HG03565 (cell line): ENCODE results near the gene NCAPG2.

Source experiments
- ATAC-seq: cut with Tn5 transposase; IDR thresholded peaks from one replicate; pipeline ENCODE4 v1.9.1; 2021; ENCODE audit warnings: mild to moderate bottlenecking, moderate library complexity; ENCODE audit not compliant: unreplicated experiment

Gene NCAPG2, protein sequence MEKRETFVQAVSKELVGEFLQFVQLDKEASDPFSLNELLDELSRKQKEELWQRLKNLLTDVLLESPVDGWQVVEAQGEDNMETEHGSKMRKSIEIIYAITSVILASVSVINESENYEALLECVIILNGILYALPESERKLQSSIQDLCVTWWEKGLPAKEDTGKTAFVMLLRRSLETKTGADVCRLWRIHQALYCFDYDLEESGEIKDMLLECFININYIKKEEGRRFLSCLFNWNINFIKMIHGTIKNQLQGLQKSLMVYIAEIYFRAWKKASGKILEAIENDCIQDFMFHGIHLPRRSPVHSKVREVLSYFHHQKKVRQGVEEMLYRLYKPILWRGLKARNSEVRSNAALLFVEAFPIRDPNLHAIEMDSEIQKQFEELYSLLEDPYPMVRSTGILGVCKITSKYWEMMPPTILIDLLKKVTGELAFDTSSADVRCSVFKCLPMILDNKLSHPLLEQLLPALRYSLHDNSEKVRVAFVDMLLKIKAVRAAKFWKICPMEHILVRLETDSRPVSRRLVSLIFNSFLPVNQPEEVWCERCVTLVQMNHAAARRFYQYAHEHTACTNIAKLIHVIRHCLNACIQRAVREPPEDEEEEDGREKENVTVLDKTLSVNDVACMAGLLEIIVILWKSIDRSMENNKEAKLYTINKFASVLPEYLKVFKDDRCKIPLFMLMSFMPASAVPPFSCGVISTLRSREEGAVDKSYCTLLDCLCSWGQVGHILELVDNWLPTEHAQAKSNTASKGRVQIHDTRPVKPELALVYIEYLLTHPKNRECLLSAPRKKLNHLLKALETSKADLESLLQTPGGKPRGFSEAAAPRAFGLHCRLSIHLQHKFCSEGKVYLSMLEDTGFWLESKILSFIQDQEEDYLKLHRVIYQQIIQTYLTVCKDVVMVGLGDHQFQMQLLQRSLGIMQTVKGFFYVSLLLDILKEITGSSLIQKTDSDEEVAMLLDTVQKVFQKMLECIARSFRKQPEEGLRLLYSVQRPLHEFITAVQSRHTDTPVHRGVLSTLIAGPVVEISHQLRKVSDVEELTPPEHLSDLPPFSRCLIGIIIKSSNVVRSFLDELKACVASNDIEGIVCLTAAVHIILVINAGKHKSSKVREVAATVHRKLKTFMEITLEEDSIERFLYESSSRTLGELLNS

DNA sequence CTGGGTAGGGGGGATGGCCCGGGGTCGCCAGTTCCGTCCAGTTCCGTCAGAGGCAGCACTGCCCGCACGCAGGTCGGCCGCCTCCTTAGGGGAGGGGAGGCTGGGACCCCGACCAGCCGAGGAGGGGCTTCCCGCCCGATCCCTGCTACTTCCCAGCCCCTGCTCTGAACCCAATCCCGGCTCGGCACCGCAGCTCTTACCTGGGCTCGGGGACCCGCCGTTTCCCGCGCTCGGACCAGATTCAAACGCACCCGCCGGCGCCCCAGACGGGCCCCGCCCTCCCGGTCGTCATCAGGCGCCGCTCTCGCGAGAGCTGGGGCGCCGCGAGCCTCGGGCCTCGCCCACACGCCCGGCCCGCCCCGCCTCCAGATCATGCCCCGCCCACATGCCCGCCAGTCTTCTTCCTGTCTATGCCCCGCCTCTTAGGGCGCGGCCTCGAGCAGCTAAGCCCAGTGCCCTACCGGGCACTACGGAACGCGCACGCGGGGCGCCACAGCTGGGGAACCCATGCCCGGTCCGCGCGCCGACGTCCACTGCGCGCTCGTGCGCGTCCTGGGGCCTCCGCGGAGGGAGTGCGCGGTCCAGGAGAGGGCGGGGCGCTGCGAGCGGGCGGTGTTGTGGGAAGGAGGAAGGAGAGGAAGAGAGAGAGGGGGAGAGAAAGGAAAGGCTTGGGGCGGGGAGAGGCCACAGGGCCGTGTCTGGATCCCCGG is at the start of gene NCAPG2:
NCAPG2 (minus strand) TSS at position 281 of the 710 bp plus-strand sequence. CDS start 2,905 bp downstream, outside the sequence.
- ATAC-seq, result peak; percentile 98

DNA sequence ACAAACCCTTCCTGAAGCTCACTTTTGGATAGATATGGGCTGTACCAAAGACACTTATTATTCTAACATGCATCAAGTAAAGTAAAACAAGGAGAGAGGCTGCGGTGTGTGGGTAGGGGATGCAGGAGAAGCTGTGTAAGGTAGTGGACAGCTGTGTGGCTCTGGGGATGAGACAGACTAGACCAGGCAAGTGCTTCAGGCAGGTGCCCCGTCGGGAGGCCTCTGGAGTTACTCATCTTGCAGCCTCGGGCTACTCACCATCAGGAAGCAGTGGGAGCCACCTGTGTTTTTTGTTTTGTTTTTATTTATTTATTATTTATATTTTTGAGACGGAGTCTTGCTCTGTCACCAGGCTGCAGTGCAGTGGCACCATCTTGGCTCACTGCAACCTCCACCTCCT is 49.3 kb upstream of the NCAPG2 start:
- ATAC-seq, result no peak

DNA sequence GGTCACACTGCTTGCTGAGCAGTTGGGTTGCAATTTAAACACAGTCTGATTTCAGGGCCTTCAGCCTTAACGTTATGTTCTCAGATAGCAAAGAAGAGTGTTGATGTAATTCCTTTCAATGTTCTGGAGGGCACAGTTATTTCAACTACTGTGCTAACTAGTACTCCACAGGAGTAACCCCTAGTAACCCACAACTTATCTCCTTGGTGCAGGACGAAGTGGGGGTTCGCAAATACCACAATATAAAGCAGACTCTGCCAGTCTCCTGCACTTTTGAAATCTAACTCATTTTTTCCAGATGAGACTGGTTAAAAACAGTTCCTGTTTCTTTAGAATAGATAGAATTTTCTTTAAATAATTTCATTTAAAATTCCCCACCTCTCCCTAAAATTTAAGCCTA is 47.1 kb upstream of the NCAPG2 start:
- no peak for ATAC-seq

DNA sequence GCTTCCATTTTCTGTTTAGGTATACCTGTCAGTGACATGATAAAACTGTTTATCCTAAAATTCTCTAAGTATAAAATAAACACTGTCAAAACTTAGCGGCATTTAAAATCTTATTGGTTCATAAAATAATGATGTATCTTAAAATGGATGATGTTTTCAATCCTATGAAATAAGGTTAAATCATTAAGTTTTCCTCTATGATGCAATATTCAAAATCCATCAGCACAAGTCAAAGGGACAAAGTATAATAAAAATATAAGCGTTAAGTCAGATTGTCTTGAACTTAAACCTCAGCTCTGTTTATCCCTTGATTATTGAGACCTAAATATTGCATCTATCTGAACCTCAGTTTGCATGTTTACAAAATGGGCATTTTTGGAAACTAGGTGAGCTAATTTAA is 46.6 kb upstream of the NCAPG2 start:
- no peak for ATAC-seq

GRCh38 chr7:158750702-158751101 is 46.1 kb upstream of the NCAPG2 start:
- no peak for ATAC-seq

GRCh38 chr7:158749396-158749795 is 44.8 kb upstream of the NCAPG2 start:
- no peak for ATAC-seq

DNA sequence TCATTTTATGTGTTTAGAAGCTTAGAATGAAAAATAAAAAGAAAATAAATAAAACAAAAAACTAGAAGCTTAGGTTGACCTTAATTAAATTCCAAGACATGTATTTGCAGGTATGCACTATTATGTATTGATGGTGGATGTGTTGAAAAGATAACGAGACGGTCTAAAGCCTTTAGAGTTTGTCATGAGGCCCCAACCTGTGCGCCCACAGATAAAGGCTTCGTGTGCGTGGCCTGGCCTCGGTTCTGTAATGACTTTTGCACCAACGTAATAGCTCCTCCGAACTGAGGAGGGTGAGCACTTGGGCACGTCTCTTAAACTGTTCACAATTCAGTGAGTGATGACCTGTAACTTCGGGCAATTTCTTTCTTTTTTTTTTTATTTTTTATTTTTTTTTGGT is 43.7 kb upstream of the NCAPG2 start:
- ATAC-seq, result no peak

DNA sequence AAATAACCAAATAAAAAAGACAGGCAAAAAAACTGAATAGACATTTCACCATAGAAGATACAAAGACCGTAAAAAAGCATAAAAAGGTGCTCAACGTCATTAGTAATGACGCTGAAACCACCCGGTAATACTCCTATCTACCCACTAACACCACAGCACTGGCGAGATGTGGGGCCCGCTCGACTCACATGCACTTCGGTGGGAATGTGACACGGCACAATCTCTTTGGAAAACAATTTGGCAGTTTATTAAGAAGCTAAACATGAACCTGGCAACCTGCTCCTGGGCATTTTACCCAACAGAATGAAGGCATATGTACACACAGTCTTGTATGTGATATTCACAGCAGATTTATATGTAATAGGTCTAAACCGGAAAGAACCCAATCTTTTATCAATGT is 42.8 kb upstream of the NCAPG2 start:
- ATAC-seq, result no peak

DNA sequence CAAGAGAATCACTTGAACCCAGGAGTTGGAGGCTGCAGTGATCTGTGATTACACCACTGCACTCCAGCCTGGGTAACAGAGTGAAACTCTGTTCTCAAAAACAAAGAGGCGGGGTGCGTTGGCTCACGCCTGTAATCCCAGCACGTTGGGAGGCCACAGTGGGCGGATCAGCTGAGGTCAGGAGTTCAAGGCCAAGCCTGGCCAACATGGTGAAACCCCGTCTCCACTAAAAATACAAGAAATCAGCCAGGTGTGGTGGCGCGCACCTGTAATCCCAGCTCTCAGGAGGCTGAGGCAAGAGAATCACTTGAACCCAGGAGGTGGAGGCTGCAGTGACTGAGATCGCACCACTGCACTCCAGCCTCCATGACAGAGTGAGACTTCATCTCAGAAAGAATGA is 42.4 kb upstream of the NCAPG2 start:
- ATAC-seq, result no peak

- no peak for ATAC-seq
These were observed 40.6 kb upstream of the NCAPG2 start for GRCh38 chr7:158745057-158745715.

- ATAC-seq, result no peak
These were observed 39.5 kb upstream of the NCAPG2 start for GRCh38 chr7:158744070-158744469.

GRCh38 chr7:158743219-158743618 is 38.6 kb upstream of the NCAPG2 start:
- ATAC-seq, result no peak

DNA sequence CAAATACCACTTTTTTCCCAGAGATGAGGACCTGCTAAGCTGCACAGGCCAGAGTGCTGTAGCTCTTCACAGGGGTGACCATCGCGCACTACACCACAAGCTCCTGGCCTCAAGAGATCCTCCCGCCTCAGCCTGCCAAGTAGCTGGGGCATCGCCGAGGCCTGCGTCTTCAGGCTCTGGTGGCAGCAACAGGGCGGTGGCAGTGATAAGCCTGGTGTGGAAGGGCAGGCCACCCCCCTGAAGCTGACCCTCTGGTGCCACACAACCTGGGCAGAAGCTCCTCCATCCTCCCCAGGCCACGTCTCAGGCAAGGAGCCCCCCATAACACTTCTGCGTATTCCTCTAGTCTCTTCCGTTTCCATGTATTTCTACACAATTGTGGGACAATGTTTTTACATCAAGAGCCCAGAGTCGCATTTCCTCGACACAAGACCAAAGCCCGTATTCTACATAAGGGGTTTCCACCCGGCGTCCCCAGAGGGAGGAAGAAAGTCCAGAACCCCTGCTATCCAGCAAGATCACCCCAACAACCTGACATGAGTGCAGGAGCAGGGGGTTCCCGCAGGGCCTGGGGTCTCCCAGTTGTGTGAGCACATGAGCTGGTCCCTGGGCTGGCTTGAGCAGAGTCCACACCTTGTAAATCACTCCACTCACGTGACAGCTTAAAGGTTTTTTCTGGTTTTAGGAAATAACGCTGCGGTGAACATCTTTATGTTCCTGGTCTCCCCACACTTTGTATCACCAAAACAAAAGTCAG is 37.6 kb upstream of the NCAPG2 start:
- ATAC-seq, result no peak

DNA sequence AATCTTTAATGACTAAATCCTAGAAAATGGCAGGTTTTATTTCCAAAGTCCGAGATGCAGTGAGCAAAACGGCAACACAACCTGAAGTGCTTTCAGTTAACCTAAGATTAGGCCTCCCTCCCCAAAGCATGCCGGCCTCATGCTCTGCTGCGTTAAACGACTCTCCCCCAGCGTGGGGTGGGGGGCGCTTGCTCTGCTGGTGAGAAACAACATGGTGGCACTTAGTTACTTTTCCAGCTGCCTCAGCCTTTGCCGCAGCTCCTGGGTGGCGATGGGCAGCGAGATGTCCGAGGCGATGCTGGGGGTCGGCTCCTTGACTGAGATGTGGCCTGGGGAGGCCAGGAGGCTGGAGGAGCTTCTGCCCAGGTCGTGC is 36.7 kb upstream of the NCAPG2 start:
- no peak for ATAC-seq

GRCh38 chr7:158740657-158741293 is 36.2 kb upstream of the NCAPG2 start:
- no peak for ATAC-seq

- ATAC-seq, result no peak
These were observed 35.5 kb upstream of the NCAPG2 start for GRCh38 chr7:158740013-158740656.

- ATAC-seq, result no peak
These were observed 34.2 kb upstream of the NCAPG2 start for GRCh38 chr7:158738841-158739240.

GRCh38 chr7:158737064-158737695 is 32.6 kb upstream of the NCAPG2 start:
- no peak for ATAC-seq
